HCT116 (cell line): ENCODE data around the gene MVB12A. TPM values are rescaled to one million over a fixed set of nuclear protein-coding genes. Genes with fewer than 3 reads are reported as not detected.
A peak's percentile ranks its signal among the peaks of the same experiment; 100 is the strongest.

Source experiments
- ATAC-seq: fragments of 200-7000 bp; cut with Tn5 transposase; 2 replicates; pipeline ENCODE4 v1.9.1; 2020; ENCODE audit warnings: mild to moderate bottlenecking, moderate library complexity
- BruUV-seq: library from RNA; stranded (reverse); fragments of 400-500 nt; replicated peaks from 2 replicates; lab custom pipeline; 2021; lab: Mats Ljungman, UMichigan
- CTCF ChIA-PET: fragments of 300-600 bp; sonication (Branson Sonifier 250); formaldehyde crosslinking; loops from one replicate; lab custom pipeline; 2021; ENCODE audit warnings: antibody characterized with exemption; lab: Charles Lee
- POLR2A ChIA-PET: fragments of 300-600, 350-600 bp; sonication (Branson Sonifier 250); formaldehyde crosslinking; loops from one replicate; lab custom pipeline; 2021; ENCODE audit warnings: antibody characterized with exemption; lab: Charles Lee
- RAD21 ChIA-PET, 2 experiments: fragments of 300-600 bp; sonication (Branson Sonifier 250); formaldehyde crosslinking; loops; one replicate each; lab custom pipeline; 2023; ENCODE audit warnings: low total read pairs in 2 of 2; ENCODE audit not compliant: uncharacterized antibody in 2 of 2, unreplicated experiment in 2 of 2, low non-redundant PET in 1 of 2; lab: Charles Lee
- DNase-seq: peaks from one replicate; pipeline ENCODE4 v3.0.0-alpha.2; 2010; ENCODE audit warnings: low read depth, low spot score
- H2AFZ ChIP-seq: fragments of 200-600 bp; shearing (Covaris generic), sonication (generic); 2 replicates; pipeline ENCODE4 v1.6.1; 2017; ENCODE audit warnings: low read depth, mixed run types, mixed read lengths, antibody characterized with exemption, low read length; ENCODE audit not compliant: poor library complexity, severe bottlenecking
- H3K27ac ChIP-seq: 2 replicates; pipeline ENCODE4 v1.5.1; 2012; ENCODE audit warnings: low read depth, low read length
- H3K27me3 ChIP-seq: fragments of 200-600 bp; sonication (generic); 2 replicates; pipeline ENCODE4 v1.6.1; 2016; ENCODE audit warnings: mixed run types, low read length, mixed read lengths; ENCODE audit not compliant: insufficient read depth
- H3K36me3 ChIP-seq, 2 experiments: fragments of 200-500 bp in 1 of 2; fragments of 200-600 bp in 1 of 2; sonication (Bioruptor generic) in 1 of 2; sonication (generic) in 1 of 2; 2 replicates each; pipeline versions ENCODE4 v1.5.1 to v1.6.1; 2014 to 2016; ENCODE audit warnings: low read length in 2 of 2, inconsistent platforms in 1 of 2, mixed read lengths in 1 of 2, mixed run types in 1 of 2; ENCODE audit not compliant: insufficient read depth in 2 of 2, control insufficient read depth in 1 of 2
- H3K4me1 ChIP-seq, 2 experiments: fragments of 200-600 bp in 1 of 2; sonication (generic) in 1 of 2; 2 replicates each; pipeline versions ENCODE4 v1.5.1 to v1.6.1; 2012 to 2017; ENCODE audit warnings: low read length in 2 of 2, inconsistent platforms in 1 of 2, mild to moderate bottlenecking in 1 of 2, mixed read lengths in 1 of 2, mixed run types in 1 of 2, moderate library complexity in 1 of 2; ENCODE audit not compliant: insufficient read depth in 2 of 2, control insufficient read depth in 1 of 2
- H3K4me2 ChIP-seq: fragments of 200-600 bp; sonication (generic); 2 replicates; pipeline ENCODE4 v1.6.1; 2017; ENCODE audit warnings: mixed run types, low read length, mixed read lengths
- H3K4me3 ChIP-seq, 2 experiments: fragments of 200-600 bp in 1 of 2; sonication (generic) in 1 of 2; replicated peaks in 1 of 2; 2 replicates each; pipeline ENCODE4 v1.5.1; 2011 to 2016; ENCODE audit warnings: low read length in 2 of 2, control low read depth in 1 of 2, low read depth in 1 of 2, mild to moderate bottlenecking in 1 of 2, mixed read lengths in 1 of 2, mixed run types in 1 of 2
- H3K79me2 ChIP-seq: fragments of 200-600 bp; sonication (generic); 2 replicates; pipeline ENCODE4 v1.6.1; 2017; ENCODE audit warnings: mild to moderate bottlenecking, mixed run types, low read length, moderate library complexity, mixed read lengths; ENCODE audit not compliant: insufficient read depth
- H3K9ac ChIP-seq: fragments of 200-600 bp; sonication (generic); 2 replicates; pipeline ENCODE4 v1.6.1; 2016; ENCODE audit warnings: low read length, mixed read lengths
- H3K9me2 ChIP-seq: fragments of 200-600 bp; sonication (generic), shearing (Covaris generic); 2 replicates; pipeline ENCODE4 v1.6.1; 2017; ENCODE audit warnings: mixed run types, mild to moderate bottlenecking, moderate library complexity; ENCODE audit not compliant: insufficient read depth
- H3K9me3 ChIP-seq, 2 experiments: fragments of 200-500 bp in 1 of 2; fragments of 200-600 bp in 1 of 2; sonication (Bioruptor generic) in 1 of 2; sonication (generic) in 1 of 2; 2 replicates each; pipeline ENCODE4 v1.6.1; 2014 to 2017; ENCODE audit warnings: low read length in 2 of 2, mixed read lengths in 2 of 2, inconsistent platforms in 1 of 2, low read depth in 1 of 2, mild to moderate bottlenecking in 1 of 2, mixed run types in 1 of 2, moderate library complexity in 1 of 2; ENCODE audit not compliant: control insufficient read depth in 1 of 2, insufficient read depth in 1 of 2
- H4K20me1 ChIP-seq: fragments of 200-600 bp; sonication (generic), shearing (Covaris generic); 2 replicates; pipeline ENCODE4 v1.6.1; 2017; ENCODE audit warnings: mixed run types, mild to moderate bottlenecking, moderate library complexity; ENCODE audit not compliant: insufficient read depth
- CBX3 ChIP-seq: IDR thresholded peaks from 2 replicates; pipeline ENCODE4 v1.6.1; 2012; ENCODE audit warnings: low read depth
- EGR1 ChIP-seq: IDR thresholded peaks from 2 replicates; pipeline ENCODE4 v1.6.1; 2012; ENCODE audit warnings: low read depth
- POLR2A ChIP-seq: IDR thresholded peaks from 2 replicates; pipeline ENCODE4 v1.7.0; 2011; ENCODE audit warnings: borderline replicate concordance; ENCODE audit not compliant: insufficient read depth, insufficient read length; ENCODE audit errors: extremely low read depth
- POLR2AphosphoS5 ChIP-seq: IDR thresholded peaks from 2 replicates; pipeline ENCODE4 v1.6.1; 2011; ENCODE audit warnings: mild to moderate bottlenecking, low read depth, low read length, moderate library complexity
- SP1 ChIP-seq: IDR thresholded peaks from 2 replicates; pipeline ENCODE4 v1.6.1; 2012; ENCODE audit warnings: low read depth
- SRF ChIP-seq: IDR thresholded peaks from 2 replicates; pipeline ENCODE4 v1.6.1; 2012; ENCODE audit warnings: low read depth
- YY1 ChIP-seq: IDR thresholded peaks from 2 replicates; pipeline ENCODE4 v1.6.1; 2011; ENCODE audit warnings: low read length, low read depth, moderate library complexity, mild to moderate bottlenecking; ENCODE audit not compliant: insufficient replicate concordance; ENCODE audit errors: extremely low read depth
- ZFX ChIP-seq: fragments of 450-650 bp; IDR thresholded peaks from 2 replicates; pipeline ENCODE4 v1.6.1; 2017
- ZNF274 ChIP-seq: fragments of 200-500 bp; sonication (Bioruptor generic); IDR thresholded peaks from 2 replicates; pipeline ENCODE4 v1.6.1; 2014; ENCODE audit warnings: mild to moderate bottlenecking, low read depth, low read length, inconsistent platforms
- intact Hi-C: fragments of 100-400 bp; cut with micrococcal nuclease; formaldehyde crosslinking; loops from 2 replicates; pipeline ENCODE4 v1.10.0; 2022
- total RNA-seq: library from RNA; stranded (reverse); gene quantifications from one replicate; pipeline ENCODE4 v1.2.1, GENCODE V29; 2021; ENCODE audit not compliant: unreplicated experiment
- TF ChIP-seq, protein P1 (sequence below), 3 experiments: fragments of 200-600 bp in 1 of 3; sonication (generic) in 1 of 3; IDR thresholded peaks in 2 of 3; conservative IDR thresholded peaks in 1 of 3; 2 replicates each; pipeline ENCODE4 v1.5.1; 2012 to 2017; ENCODE audit warnings: low read depth in 2 of 3, low read length in 2 of 3, antibody characterized with exemption in 1 of 3, borderline replicate concordance in 1 of 3, control low read depth in 1 of 3, mild to moderate bottlenecking in 1 of 3, mixed read lengths in 1 of 3, mixed run types in 1 of 3, moderate library complexity in 1 of 3; ENCODE audit not compliant: insufficient read depth in 1 of 3

The MVB12A gene
- total RNA-seq, 1 experiment from 2014 or later = 91.7 TPM

DNA sequence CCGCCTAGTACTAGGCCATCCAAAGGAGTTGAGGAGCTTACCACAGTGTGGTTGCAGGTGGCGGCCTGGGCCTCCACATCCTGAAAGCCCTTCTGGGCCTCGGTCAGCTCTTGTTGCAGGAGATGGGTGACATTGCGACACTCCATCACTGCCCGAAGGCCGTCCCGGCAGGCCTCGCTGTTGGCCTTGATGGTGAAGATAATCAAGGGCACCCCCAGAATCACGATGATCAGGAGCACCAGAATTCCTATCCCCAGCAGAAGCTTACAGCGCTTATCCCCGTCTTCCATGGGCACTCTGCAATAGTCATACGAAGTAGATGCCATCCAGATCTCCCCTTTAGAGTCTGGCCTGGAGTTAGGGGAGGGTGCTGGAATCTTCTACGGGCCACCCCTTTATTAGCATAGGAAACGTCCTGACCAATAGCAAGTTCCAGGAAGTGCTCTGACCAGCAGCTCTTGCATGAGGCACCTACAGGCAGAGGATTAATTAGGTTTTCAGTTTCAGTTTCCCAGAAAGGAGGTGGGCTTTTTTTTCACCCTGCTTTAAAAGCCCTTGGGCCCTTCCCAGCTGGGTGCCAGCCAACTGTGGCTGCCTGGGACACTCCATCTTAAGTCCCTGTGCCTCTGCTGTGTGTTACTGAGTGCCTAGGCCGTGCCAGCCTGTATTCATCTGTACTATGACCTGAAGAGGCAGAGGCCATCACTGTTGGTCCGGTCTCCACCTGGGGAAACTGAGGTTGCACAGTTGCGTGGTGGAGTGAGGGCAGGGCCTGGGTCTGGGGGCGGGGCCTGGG is 14.4 kb upstream of the MVB12A start, which contains the start of gene BST2:
TSS of gene BST2 (minus strand) at position 381 of the 796 bp plus-strand sequence. CDS start at position 326, 55 bp downstream.
- BruUV-seq = no TSS peak
- H3K27me3 ChIP-seq = no peaks in the 10 kb centered on the region
- H3K36me3 ChIP-seq = no peaks in the 10 kb centered on the region
- no peaks in the 10 kb centered on the region for H3K9me2 ChIP-seq
- POLR2A ChIA-PET = interaction anchor here (0.6 to 2.8 kb wide), 5 partner anchors 11 to 184 kb away, joined by 3 to 21 read pairs (median 3); partner anchors contain the start of gene MVB12A
- TF ChIP-seq POLR2A = no peak
- TF ChIP-seq YY1 = no peak
- TF ChIP-seq ZFX = 0 out of 2 replicates have a peak, but pooled peaks have one; percentile 3
- no peak for TF ChIP-seq CBX3
- peak; percentile 54 for TF ChIP-seq SP1
- TF ChIP-seq, all 23 proteins: peak for 2
- Histone ChIP-seq H3K79me2 (no peaks in the 10 kb centered on the region), H3K4me1 (peaks cover 4 to 32% of the 10 kb centered on the region in 2 experiments; a peak in 3 of 4 replicates), H3K9me3 (no peaks in the 10 kb centered on the region), H3K27ac (peak within 1 kb of the TSS; percentile 5; the same call in 1 of the 2 replicates), H3K9ac (no peak within 1 kb of the TSS), H4K20me1 (no peaks in the 10 kb centered on the region), H3K4me2 (no peak within 1 kb of the TSS), H2AFZ (no peak within 1 kb of the TSS), H3K4me3 (no peak within 1 kb of the TSS)
- RAD21 ChIA-PET = interaction anchor here in 1 of 2 experiments (0.5 kb wide), 1 partner anchor 67 kb away, joined by 4 read pairs; no protein-coding TSS in a partner anchor
- DNase-seq = no peak
- ATAC-seq = peak; percentile 38
- CTCF ChIA-PET = interaction anchor here (1.3 kb wide), 1 partner anchor 19 kb away, joined by 3 read pairs; no protein-coding TSS in a partner anchor
- intact Hi-C loops = no loop called here

GRCh38 chr19:17406046-17406886 is 13.6 kb upstream of the MVB12A start:
- CTCF ChIA-PET = interaction anchor here (0.6 to 1.3 kb wide), 2 partner anchors 20 kb away, joined by 3 read pairs; no protein-coding TSS in a partner anchor
- Histone ChIP-seq H3K9me3 (no peaks in the 10 kb centered on the region), H3K36me3 (no peaks in the 10 kb centered on the region), H3K4me1 (peaks cover 4 to 32% of the 10 kb centered on the region in 2 experiments; a peak in 3 of 4 replicates), H4K20me1 (no peaks in the 10 kb centered on the region), H3K27ac (peak overlapping the region; percentile 5; the same call in 1 of the 2 replicates), H3K9me2 (no peaks in the 10 kb centered on the region), H3K27me3 (no peaks in the 10 kb centered on the region), H3K4me3 (no peak overlapping the region), H2AFZ (no peak overlapping the region), H3K9ac (no peak overlapping the region)
- RAD21 ChIA-PET = no interaction called here
- DNase-seq (no peak), ATAC-seq (peak; percentile 43)
- TSS peak; percentile 96 for BruUV-seq
- intact Hi-C loops = no loop called here
- POLR2A ChIA-PET = interaction anchor here (0.6 to 2.8 kb wide), 4 partner anchors 13 to 453 kb away, joined by 3 to 21 read pairs (median 3); partner anchors contain the start of genes MVB12A and RPL18A
- TF ChIP-seq ZFX (0 out of 2 replicates have a peak, but pooled peaks have one; percentile 5), POLR2AphosphoS5 (peak; percentile 89), EGR1 (no peak), SRF (no peak), POLR2A (peak; percentile 92), ZNF274 (no peak)
- TF ChIP-seq, protein P1, sequence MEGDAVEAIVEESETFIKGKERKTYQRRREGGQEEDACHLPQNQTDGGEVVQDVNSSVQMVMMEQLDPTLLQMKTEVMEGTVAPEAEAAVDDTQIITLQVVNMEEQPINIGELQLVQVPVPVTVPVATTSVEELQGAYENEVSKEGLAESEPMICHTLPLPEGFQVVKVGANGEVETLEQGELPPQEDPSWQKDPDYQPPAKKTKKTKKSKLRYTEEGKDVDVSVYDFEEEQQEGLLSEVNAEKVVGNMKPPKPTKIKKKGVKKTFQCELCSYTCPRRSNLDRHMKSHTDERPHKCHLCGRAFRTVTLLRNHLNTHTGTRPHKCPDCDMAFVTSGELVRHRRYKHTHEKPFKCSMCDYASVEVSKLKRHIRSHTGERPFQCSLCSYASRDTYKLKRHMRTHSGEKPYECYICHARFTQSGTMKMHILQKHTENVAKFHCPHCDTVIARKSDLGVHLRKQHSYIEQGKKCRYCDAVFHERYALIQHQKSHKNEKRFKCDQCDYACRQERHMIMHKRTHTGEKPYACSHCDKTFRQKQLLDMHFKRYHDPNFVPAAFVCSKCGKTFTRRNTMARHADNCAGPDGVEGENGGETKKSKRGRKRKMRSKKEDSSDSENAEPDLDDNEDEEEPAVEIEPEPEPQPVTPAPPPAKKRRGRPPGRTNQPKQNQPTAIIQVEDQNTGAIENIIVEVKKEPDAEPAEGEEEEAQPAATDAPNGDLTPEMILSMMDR (IDR thresholded peaks at IDR 0.05 in 2 of 3, conservative IDR thresholded peaks at IDR 0.05 in 1 of 3; ENCODE audit: borderline replicate concordance in 1 of 3, insufficient read depth in 1 of 3, low read depth in 2 of 3, low read length in 2 of 3) = no peak
- TF ChIP-seq, all 23 proteins: peak for 3
- no peaks in the 10 kb centered on the region for H3K79me2 ChIP-seq
- H3K4me2 ChIP-seq = no peak overlapping the region
